HepG2 (cell line): ENCODE results near the gene DACT2. TPM values are rescaled to one million over a fixed set of nuclear protein-coding genes. Genes with fewer than 3 reads are reported as not detected.

Experiments
- CHD4 ChIP-seq: fragments of 200-600 bp; sonication (generic); IDR thresholded peaks from 2 replicates; pipeline ENCODE4 v1.7.0; 2017; ENCODE audit warnings: mild to moderate bottlenecking, low read length, borderline replicate concordance
- FLYWCH1 ChIP-seq: sonication (generic); formaldehyde crosslinking; IDR thresholded peaks from 2 replicates; pipeline ENCODE4 v1.8.1; 2023; ENCODE audit warnings: mild to moderate bottlenecking, missing genetic modification reagents
- FOXA1 ChIP-seq, 2 experiments: fragments of 450-650 bp in 1 of 2; sonication (generic) in 1 of 2; formaldehyde crosslinking in 1 of 2; IDR thresholded peaks; 2 replicates each; pipeline versions ENCODE4 v1.4.0 to v1.6.1; 2016 to 2020; ENCODE audit warnings: missing genetic modification reagents in 1 of 2
- FOXP1 ChIP-seq, 2 experiments: fragments of 450-650 bp in 1 of 2; IDR thresholded peaks; 2 replicates each; pipeline ENCODE4 v1.6.1; 2017 to 2018; ENCODE audit warnings: antibody characterized with exemption in 1 of 2
- HNF4A ChIP-seq: sonication (generic); formaldehyde crosslinking; IDR thresholded peaks from 2 replicates; pipeline ENCODE4 v1.4.0; 2020; ENCODE audit warnings: missing genetic modification reagents
- HNRNPLL ChIP-seq: fragments of 200-400 bp; formaldehyde crosslinking; IDR thresholded peaks from 2 replicates; pipeline ENCODE4 v1.6.1; 2017; ENCODE audit warnings: mild to moderate bottlenecking, low read depth, low read length; ENCODE audit not compliant: poor library complexity, severe bottlenecking
- KDM1A ChIP-seq: IDR thresholded peaks from 2 replicates; pipeline ENCODE4 v1.6.1; 2016; ENCODE audit warnings: missing compliant biosample characterization
- KDM2A ChIP-seq: sonication (generic); formaldehyde crosslinking; IDR thresholded peaks from 2 replicates; pipeline ENCODE4 v1.4.0; 2020; ENCODE audit warnings: low read depth, missing genetic modification reagents, borderline replicate concordance
- NAIF1 ChIP-seq: sonication (generic); formaldehyde crosslinking; IDR thresholded peaks from 2 replicates; pipeline ENCODE4 v1.5.0; 2020; ENCODE audit warnings: mild to moderate bottlenecking, missing genetic modification reagents, borderline replicate concordance
- PLRG1 ChIP-seq: fragments of 450-650 bp; conservative IDR thresholded peaks from 2 replicates; pipeline ENCODE4 v1.6.1; 2016
- POGZ ChIP-seq: sonication (generic); formaldehyde crosslinking; IDR thresholded peaks from 2 replicates; pipeline ENCODE4 v1.4.0; 2020; ENCODE audit warnings: mild to moderate bottlenecking, missing genetic modification reagents
- THAP11 ChIP-seq: IDR thresholded peaks from 2 replicates; pipeline ENCODE4 v1.6.1; 2016; ENCODE audit warnings: missing biosample characterization, missing genetic modification reagents
- TRIM22 ChIP-seq: fragments of 450-650 bp; IDR thresholded peaks from 2 replicates; pipeline ENCODE4 v1.6.1; 2017
- XRCC5 ChIP-seq: fragments of 200-400 bp; formaldehyde crosslinking; optimal IDR thresholded peaks from 2 replicates; pipeline ENCODE3; 2017; ENCODE audit warnings: mild to moderate bottlenecking, low read length
- ZBTB3 ChIP-seq: sonication (generic); formaldehyde crosslinking; IDR thresholded peaks from 2 replicates; pipeline ENCODE4 v1.4.0; 2020; ENCODE audit warnings: low read depth, mild to moderate bottlenecking, moderate library complexity, missing genetic modification reagents, borderline replicate concordance
- ZMYM2 ChIP-seq: sonication (generic); formaldehyde crosslinking; IDR thresholded peaks from 2 replicates; pipeline ENCODE4 v1.8.0; 2022; ENCODE audit warnings: mild to moderate bottlenecking, missing genetic modification reagents
- ZNF10 ChIP-seq: sonication (generic); formaldehyde crosslinking; IDR thresholded peaks from 2 replicates; pipeline ENCODE4 v1.4.0; 2020; ENCODE audit warnings: mild to moderate bottlenecking, low read depth, missing genetic modification reagents, borderline replicate concordance
- ZNF138 ChIP-seq: sonication (generic); formaldehyde crosslinking; IDR thresholded peaks from 2 replicates; pipeline ENCODE4 v1.5.0; 2020; ENCODE audit warnings: mild to moderate bottlenecking, low read depth, missing genetic modification reagents
- ZNF577 ChIP-seq: sonication (generic); formaldehyde crosslinking; IDR thresholded peaks from 2 replicates; pipeline ENCODE4 v1.4.0; 2020; ENCODE audit warnings: mild to moderate bottlenecking, low read depth, missing genetic modification reagents, borderline replicate concordance
- ZNF609 ChIP-seq: sonication (generic); formaldehyde crosslinking; IDR thresholded peaks from 2 replicates; pipeline ENCODE4 v1.4.0; 2020; ENCODE audit warnings: mild to moderate bottlenecking, missing genetic modification reagents, borderline replicate concordance
- ZNF775 ChIP-seq: sonication (generic); formaldehyde crosslinking; IDR thresholded peaks from 2 replicates; pipeline ENCODE4 v1.4.0; 2020; ENCODE audit warnings: missing genetic modification reagents, mild to moderate bottlenecking, moderate library complexity, borderline replicate concordance
- polyA plus RNA-seq, 8 experiments: library from polyadenylated mRNA; depleted of rRNA in 3 of 8; stranded (reverse) in 7 of 8; unstranded in 1 of 8; fragments of >200 nt; fragmentation: Illumina TruSeq in 4 of 8; extraction: Trizol in 4 of 8; gene quantifications; 2 replicates each; pipeline versions ENCODE4 v1.2.1 to v1.2.3, GENCODE V29; 2011 to 2016; ENCODE audit warnings: low read depth in 4 of 8, missing spikeins in 1 of 8, mixed read lengths in 1 of 8; ENCODE audit not compliant: insufficient read depth in 1 of 8
- total RNA-seq, 5 experiments: library from RNA; depleted of rRNA; stranded (reverse); fragments of >200 nt; fragmentation: Illumina TruSeq; extraction: Trizol; gene quantifications; 2 replicates each; pipeline ENCODE4 v1.2.3, GENCODE V29; 2016; ENCODE audit warnings: low read depth in 1 of 5
- TF ChIP-seq, protein P1 (sequence below): sonication (generic); formaldehyde crosslinking; IDR thresholded peaks from 2 replicates; pipeline ENCODE4 v1.4.0; 2020; ENCODE audit warnings: low read depth, mild to moderate bottlenecking, missing genetic modification reagents

DACT2 gene
- total and polyA plus RNA-seq, 2 of the 13 experiments (the other 11 are each of a cell fraction or from before 2014, with no cell fraction given) = 0.15 TPM; not detected in 1

- TF ChIP-seq ZNF609 (CRISPR knock-in tag) (peak; percentile 71), KDM1A (CRISPR knock-in tag) (peak; percentile 91), FOXP1 (IDR thresholded peaks at IDR 0.05) (no peak), FOXP1 (CRISPR knock-in tag; IDR thresholded peaks at IDR 0.05) (peak; percentile 87), ZBTB3 (no peak), FOXA1 (IDR thresholded peaks at IDR 0.05) (no peak), FOXA1 (CRISPR knock-in tag; IDR thresholded peaks at IDR 0.05) (peak; percentile 65; the same call in 1 of the 2 replicates), KDM2A (CRISPR knock-in tag) (peak; percentile 55; the same call in 1 of the 2 replicates), NAIF1 (CRISPR knock-in tag) (peak; percentile 97), HNF4A (CRISPR knock-in tag) (peak; percentile 95), ZNF577 (no peak), TRIM22 (no peak), ZNF775 (CRISPR knock-in tag) (no peak), ZNF10 (CRISPR knock-in tag) (no peak), CHD4 (peak; percentile 76; the same call in 1 of the 2 replicates), FLYWCH1 (CRISPR knock-in tag) (no peak), THAP11 (CRISPR knock-in tag) (peak; percentile 79), PLRG1 (no peak), POGZ (CRISPR knock-in tag) (peak; percentile 49), ZNF138 (CRISPR knock-in tag) (no peak), ZMYM2 (CRISPR knock-in tag) (no peak), HNRNPLL (peak; percentile 84), XRCC5 (no peak)
- TF ChIP-seq, protein P1, sequence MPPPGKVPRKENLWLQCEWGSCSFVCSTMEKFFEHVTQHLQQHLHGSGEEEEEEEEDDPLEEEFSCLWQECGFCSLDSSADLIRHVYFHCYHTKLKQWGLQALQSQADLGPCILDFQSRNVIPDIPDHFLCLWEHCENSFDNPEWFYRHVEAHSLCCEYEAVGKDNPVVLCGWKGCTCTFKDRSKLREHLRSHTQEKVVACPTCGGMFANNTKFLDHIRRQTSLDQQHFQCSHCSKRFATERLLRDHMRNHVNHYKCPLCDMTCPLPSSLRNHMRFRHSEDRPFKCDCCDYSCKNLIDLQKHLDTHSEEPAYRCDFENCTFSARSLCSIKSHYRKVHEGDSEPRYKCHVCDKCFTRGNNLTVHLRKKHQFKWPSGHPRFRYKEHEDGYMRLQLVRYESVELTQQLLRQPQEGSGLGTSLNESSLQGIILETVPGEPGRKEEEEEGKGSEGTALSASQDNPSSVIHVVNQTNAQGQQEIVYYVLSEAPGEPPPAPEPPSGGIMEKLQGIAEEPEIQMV (CRISPR knock-in tag) = no peak
Measured at GRCh38 chr6:168326294-168327261, 7.0 kb upstream of the DACT2 start (continued).
